ENCODE measurements around the gene CRB3. TPM values are rescaled to one million over a fixed set of nuclear protein-coding genes. Genes with fewer than 3 reads are reported as not detected.

Gene CRB3
- total RNA-seq, 1 experiment from 2014 or later, result not detected

DNA sequence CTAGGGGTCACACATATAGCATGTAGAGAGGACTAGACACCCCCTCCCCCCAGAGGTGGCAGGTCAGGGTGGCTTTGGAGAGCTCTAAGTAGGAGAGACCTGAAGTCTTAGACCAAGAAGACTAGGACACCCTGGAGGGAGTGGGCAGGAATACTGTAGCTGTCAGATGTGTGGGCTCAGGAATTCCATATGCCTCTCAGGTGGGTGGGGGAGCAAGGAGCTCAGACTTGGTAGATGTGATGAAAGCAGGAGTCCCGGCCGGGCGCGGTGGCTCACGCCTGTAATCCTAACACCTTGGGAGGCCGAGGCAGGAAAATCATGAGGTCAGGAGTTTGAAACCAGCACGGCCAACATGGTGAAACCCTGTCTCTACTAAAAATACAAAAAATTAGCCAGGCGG is 1.6 kb downstream of the CRB3 start:
- Histone ChIP-seq H3K36me3 (ENCODE audit: insufficient read depth, low read length, poor library complexity, severe bottlenecking) (no peaks in the 10 kb centered on the region), H3K27ac (ENCODE audit: low read depth, low read length, poor library complexity, severe bottlenecking) (no peak overlapping the region), H3K4me1 (ENCODE audit: insufficient read depth, low read length, poor library complexity, severe bottlenecking) (peaks cover 2% of the 10 kb centered on the region), H3K27me3 (replicated peaks; ENCODE audit: insufficient read depth, low read depth, low read length, poor library complexity) (peaks cover 15% of the 10 kb centered on the region), H3K4me3 (ENCODE audit: low read depth, low read length, poor library complexity, severe bottlenecking) (no peak overlapping the region), H3K9me3 (ENCODE audit: low read depth, low read length, poor library complexity, severe bottlenecking) (no peaks in the 10 kb centered on the region)
- intact Hi-C loops (cut with micrococcal nuclease; ENCODE audit: unreplicated experiment), result no loop called here
- TF ChIP-seq, protein P1, sequence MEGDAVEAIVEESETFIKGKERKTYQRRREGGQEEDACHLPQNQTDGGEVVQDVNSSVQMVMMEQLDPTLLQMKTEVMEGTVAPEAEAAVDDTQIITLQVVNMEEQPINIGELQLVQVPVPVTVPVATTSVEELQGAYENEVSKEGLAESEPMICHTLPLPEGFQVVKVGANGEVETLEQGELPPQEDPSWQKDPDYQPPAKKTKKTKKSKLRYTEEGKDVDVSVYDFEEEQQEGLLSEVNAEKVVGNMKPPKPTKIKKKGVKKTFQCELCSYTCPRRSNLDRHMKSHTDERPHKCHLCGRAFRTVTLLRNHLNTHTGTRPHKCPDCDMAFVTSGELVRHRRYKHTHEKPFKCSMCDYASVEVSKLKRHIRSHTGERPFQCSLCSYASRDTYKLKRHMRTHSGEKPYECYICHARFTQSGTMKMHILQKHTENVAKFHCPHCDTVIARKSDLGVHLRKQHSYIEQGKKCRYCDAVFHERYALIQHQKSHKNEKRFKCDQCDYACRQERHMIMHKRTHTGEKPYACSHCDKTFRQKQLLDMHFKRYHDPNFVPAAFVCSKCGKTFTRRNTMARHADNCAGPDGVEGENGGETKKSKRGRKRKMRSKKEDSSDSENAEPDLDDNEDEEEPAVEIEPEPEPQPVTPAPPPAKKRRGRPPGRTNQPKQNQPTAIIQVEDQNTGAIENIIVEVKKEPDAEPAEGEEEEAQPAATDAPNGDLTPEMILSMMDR (conservative IDR thresholded peaks at IDR 0.05; ENCODE audit: low read depth, low read length), result no peak
- TF ChIP-seq EZH2 (IDR thresholded peaks at IDR 0.05; ENCODE audit: borderline replicate concordance, low read depth, low read length, poor library complexity, severe bottlenecking), result no peak
- BruUV-seq (replicated peaks), result no TSS peak
- CTCF ChIA-PET, result no interaction called here
- POLR2A ChIA-PET (ENCODE audit: low non-redundant PET), result no interaction called here
- DNase-seq (ENCODE audit: low spot score), result no peak

DNA sequence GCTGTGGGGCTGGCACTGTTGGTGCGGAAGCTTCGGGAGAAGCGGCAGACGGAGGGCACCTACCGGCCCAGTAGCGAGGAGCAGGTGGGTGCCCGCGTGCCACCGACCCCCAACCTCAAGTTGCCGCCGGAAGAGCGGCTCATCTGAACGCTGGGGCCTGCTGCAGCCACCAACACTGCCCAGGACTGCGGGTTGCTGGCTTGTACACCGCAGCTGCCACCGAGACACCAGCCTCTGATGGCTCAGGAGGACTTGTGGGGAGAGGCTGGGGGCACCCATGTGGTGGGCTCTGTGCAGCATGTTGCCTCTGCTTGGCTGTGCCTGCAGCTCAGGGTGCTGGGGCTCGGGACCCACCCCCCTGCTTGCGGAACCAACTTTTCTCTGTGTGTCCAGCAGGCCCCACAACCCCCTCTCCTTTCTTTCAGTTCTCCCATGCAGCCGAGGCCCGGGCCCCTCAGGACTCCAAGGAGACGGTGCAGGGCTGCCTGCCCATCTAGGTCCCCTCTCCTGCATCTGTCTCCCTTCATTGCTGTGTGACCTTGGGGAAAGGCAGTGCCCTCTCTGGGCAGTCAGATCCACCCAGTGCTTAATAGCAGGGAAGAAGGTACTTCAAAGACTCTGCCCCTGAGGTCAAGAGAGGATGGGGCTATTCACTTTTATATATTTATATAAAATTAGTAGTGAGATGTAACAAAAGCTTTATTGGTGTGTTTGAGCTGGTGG is 2.6 kb downstream of the CRB3 start:
- no TSS peak for BruUV-seq (replicated peaks)
- TF ChIP-seq, protein P1 (conservative IDR thresholded peaks at IDR 0.05; ENCODE audit: low read depth, low read length), result no peak
- no peak for TF ChIP-seq EZH2 (IDR thresholded peaks at IDR 0.05; ENCODE audit: borderline replicate concordance, low read depth, low read length, poor library complexity, severe bottlenecking)
- intact Hi-C loops (cut with micrococcal nuclease; ENCODE audit: unreplicated experiment), result no loop called here
- ChIA-PET POLR2A (ENCODE audit: low non-redundant PET) (no interaction called here), CTCF (interaction anchor here (0.5 kb wide), 1 partner anchor 109 kb away, joined by 3 read pairs; no protein-coding TSS in a partner anchor)
- no peak for DNase-seq (ENCODE audit: low spot score)
- Histone ChIP-seq H3K36me3 (ENCODE audit: insufficient read depth, low read length, poor library complexity, severe bottlenecking) (no peaks in the 10 kb centered on the region), H3K27me3 (replicated peaks; ENCODE audit: insufficient read depth, low read depth, low read length, poor library complexity) (peaks cover 15% of the 10 kb centered on the region), H3K4me1 (ENCODE audit: insufficient read depth, low read length, poor library complexity, severe bottlenecking) (no peaks in the 10 kb centered on the region), H3K4me3 (ENCODE audit: low read depth, low read length, poor library complexity, severe bottlenecking) (no peak overlapping the region), H3K9me3 (ENCODE audit: low read depth, low read length, poor library complexity, severe bottlenecking) (no peaks in the 10 kb centered on the region), H3K27ac (ENCODE audit: low read depth, low read length, poor library complexity, severe bottlenecking) (no peak overlapping the region)

DNA sequence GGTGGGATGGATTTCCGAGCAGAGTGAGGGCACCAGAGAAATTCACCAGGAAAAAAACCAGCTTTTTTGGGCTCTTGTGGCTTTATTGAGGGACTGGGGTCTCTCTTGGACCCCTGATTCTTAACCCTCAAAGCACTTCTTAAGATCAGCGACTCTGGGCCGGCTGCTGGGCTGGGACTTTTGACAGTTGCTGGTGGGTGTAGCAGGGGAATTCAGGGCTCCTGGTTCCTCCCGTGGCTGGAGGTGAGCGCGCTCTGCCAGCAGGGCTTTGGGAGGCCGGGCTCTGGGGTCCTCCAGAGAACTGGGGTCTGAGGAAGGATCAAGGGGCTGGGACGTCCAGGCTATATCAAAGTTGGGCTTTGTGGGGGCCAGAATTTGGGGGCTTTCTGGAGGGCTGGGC is 3.3 kb downstream of the CRB3 start:
- Histone ChIP-seq H3K27ac (ENCODE audit: low read depth, low read length, poor library complexity, severe bottlenecking) (no peak overlapping the region), H3K9me3 (ENCODE audit: low read depth, low read length, poor library complexity, severe bottlenecking) (no peaks in the 10 kb centered on the region), H3K4me1 (ENCODE audit: insufficient read depth, low read length, poor library complexity, severe bottlenecking) (no peaks in the 10 kb centered on the region), H3K4me3 (ENCODE audit: low read depth, low read length, poor library complexity, severe bottlenecking) (no peak overlapping the region), H3K27me3 (replicated peaks; ENCODE audit: insufficient read depth, low read depth, low read length, poor library complexity) (peaks cover 15% of the 10 kb centered on the region), H3K36me3 (ENCODE audit: insufficient read depth, low read length, poor library complexity, severe bottlenecking) (no peaks in the 10 kb centered on the region)
- intact Hi-C loops (cut with micrococcal nuclease; ENCODE audit: unreplicated experiment), result no loop called here
- TF ChIP-seq, protein P1 (conservative IDR thresholded peaks at IDR 0.05; ENCODE audit: low read depth, low read length), result no peak
- no peak for TF ChIP-seq EZH2 (IDR thresholded peaks at IDR 0.05; ENCODE audit: borderline replicate concordance, low read depth, low read length, poor library complexity, severe bottlenecking)
- DNase-seq (ENCODE audit: low spot score), result no peak
- BruUV-seq (replicated peaks), result no TSS peak
- POLR2A ChIA-PET (ENCODE audit: low non-redundant PET), result no interaction called here
- CTCF ChIA-PET, result no interaction called here

Measured in A673 (cell line).